GM18505 (cell line): ENCODE measurements around the gene NFIB.

Experiments used
- ATAC-seq: cut with Tn5 transposase; IDR thresholded peaks from one replicate; pipeline ENCODE4 v1.9.1; 2021; ENCODE audit not compliant: unreplicated experiment
- POLR2A ChIP-seq: IDR thresholded peaks from 4 replicates; pipeline ENCODE4 v1.6.1; 2011; ENCODE audit warnings: borderline replicate concordance; ENCODE audit not compliant: insufficient read depth, insufficient read length; ENCODE audit errors: extremely low read depth

NFIB gene

DNA sequence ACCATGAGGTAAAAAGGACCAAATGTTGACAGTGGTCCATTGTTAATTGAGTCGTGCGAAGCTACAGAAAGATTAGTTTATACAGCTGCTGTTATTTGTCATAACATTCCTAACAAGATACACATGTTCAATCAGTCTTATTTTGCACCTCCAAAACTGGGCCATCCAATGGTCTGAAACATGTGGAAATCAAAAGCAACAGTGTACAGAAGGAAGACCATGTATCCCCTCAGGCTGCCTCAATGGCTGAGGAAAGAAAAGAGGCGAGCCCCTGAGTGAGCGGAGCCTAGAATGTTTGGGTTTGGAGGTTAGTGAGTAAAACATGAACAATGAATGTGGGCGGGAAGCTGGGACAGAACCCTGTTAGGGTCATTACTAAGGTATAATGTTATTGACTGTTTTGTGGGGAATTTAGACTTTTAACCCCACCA, 35.6 kb downstream of the NFIB start:
- no peak for TF ChIP-seq POLR2A
- ATAC-seq, result no peak

DNA sequence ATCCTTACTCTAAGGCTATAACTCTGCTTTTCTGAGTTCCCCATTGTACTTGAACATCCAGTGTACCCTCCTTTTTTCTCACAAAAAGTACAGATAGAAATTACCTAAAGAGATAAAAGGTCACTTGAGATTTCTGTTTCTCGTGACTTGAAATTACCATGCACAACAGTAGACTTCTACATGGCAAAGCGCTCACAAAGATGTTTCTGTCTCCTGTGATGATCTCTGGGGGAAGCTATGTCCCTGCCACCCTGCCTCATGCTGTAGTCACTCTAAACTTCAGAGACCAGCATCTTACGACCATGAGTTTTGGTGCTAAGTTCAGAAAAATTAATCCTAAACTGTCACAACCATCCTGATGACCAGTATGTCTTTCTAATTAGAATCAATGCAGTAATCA, 36.2 kb downstream of the NFIB start:
- no peak for TF ChIP-seq POLR2A
- no peak for ATAC-seq

DNA sequence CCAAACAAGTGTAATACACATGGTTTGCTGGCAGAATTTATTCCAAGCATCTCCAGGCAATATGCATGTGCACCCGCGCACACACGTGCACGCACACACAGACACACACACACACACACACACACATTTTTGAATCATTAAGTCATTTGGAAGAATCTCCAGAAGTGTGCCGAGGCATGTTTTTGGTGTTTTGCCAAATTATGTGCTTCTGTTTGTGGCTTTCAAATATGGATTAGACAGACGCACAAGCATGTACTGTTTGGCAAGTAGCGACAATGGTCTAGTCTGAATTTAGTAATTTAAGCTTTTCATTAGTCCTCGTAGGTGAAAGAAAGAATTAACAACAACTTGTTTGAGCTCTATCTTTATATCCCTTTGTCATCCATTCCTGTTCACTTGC, 36.7 kb downstream of the NFIB start:
- no peak for TF ChIP-seq POLR2A
- no peak for ATAC-seq

DNA sequence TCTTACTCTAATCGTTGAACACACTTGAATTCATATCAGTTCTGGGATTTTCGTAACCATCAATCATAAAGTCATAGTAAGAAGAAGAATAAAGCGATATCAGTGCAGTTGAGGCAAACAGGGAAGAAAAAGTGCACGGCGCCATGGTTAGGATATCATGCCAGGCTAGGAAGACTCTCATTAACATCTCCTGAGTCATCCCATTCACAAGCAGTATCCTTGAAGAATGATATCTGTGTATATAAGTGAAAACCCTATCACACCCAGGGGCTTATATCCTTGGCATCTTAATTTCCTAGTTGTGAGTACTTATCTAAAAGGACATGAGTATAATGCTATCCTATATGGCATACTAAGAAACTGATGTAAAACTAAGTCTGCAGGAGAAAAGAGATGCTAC, 38.6 kb downstream of the NFIB start:
- no peak for ATAC-seq
- no peak for TF ChIP-seq POLR2A

DNA sequence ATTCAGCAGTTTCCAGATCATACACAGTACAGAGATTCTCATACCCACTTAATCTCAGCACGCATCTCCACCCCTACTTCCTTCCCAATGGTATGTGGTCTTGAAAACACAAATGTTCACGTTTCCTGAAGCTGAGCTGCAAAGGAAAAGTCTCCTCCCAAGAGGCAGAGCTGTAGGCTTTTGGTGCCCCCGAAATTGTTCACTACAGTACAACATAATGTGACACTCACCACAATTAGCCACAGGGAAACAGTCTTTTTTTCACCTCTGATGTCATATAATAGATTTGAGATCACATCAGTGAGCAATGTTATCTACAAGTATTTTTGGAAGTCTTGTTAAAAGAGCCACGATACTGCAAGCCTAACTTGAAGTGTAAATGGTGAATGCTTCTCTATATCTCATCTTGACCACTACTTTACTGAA, 40.2 kb downstream of the NFIB start:
- TF ChIP-seq POLR2A, result no peak
- ATAC-seq, result no peak

DNA sequence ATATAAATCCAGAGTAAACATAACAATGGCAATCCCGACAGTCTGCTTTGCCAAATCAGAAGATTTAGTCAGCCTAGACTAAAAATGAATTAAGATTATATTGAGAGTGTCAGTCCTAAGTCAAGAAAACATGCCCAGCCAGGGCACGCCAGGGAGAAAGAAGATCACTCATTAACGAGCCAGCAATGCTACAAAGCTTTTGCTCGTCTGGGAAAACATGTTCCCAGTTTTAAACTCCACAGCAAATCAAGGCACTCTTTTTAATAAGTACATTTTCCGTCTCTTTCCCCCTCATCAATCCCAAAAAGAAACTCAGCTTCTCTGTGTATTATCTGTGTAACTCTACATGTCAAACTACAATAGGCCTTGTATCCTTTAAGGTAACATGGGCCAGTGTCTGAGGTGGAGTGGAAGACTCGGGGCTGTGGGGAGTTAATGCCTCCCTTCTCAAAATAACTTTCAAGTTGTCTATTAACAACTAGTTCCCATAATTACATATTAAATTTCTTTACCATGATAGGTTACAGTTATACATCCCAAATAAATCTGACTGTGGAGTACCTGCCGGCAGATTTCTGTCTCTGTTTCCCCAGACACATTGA, 40.9 kb downstream of the NFIB start:
- TF ChIP-seq POLR2A, result no peak
- no peak for ATAC-seq

DNA sequence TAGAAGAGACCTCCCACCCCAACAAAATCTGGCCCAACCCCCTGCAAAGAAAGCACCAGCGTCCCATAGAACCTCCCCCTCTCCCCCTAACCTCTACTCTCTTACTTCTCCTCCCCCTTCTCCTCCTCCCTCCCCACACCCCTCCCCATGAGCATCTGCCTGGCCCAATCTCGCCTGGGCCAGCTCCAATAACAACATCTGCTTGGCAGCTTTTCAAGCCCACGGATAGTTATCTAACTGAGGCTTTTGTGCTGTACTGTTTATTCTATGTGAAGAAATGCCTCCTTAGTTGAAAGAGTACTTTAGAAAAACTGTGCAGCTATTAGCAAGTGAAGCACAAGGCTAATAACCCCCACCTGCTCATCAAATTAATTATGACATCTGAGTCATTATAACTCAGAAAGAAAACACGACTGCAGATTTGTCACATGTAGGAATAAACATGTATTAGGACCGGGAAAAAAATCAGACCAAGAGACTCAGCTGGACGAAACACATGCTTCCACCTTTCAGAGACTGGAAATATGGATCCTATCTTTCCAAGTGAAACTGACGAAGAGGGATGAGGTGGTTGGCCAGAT, 42.8 kb downstream of the NFIB start:
- TF ChIP-seq POLR2A, result no peak
- ATAC-seq, result no peak

DNA sequence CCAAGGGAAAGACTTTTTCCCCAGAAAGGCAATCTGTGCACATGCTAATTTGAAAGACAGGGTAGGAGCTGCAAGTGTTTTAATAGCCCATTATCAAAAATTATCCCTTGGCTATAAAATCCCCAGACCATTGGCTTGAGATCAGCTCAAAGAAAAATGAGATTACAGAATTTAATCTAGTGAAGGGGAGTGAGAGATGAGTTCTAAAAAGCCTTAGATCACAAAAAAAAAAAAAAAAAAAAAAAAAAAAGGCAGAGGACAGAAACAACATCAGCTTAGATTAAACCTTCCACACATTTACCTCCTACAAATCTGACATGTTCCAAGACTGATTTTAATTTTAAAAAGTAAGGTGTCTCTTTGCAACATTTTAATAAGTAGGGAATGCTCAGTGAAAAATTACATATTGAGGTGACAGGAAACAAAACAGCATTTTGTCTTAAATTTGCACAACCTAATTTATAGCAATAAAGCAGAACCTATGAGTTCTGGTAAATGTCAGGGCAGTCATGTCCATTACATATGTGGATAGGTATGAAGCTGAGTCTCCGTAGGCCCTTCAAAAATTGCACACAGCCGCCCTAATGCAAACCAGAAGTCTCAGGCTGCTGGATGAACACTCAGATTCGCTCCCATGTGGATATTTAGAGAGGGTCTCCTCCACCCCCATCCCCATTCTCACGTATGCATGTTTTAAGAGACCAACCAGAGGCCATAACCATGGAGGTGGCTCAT, 43.4 kb downstream of the NFIB start:
- ATAC-seq, result no peak
- no peak for TF ChIP-seq POLR2A

DNA sequence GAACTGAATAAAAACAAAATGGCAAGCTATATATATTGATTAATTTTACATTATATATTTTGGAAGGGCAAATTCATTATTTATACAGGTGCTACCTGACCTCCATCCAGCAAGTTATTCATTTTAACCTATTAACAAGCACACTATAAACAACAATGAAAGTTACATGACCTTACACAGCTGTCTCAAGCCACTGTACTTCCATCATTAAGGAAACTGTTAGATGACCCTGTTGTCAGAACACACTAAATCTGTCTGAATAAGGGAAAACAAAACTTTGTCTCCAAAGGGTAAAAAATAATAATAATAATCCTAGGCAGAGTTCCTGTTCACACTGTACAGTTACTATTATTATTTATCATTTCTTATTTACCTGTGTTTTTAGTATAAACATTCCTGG, 44.0 kb downstream of the NFIB start:
- TF ChIP-seq POLR2A, result no peak
- no peak for ATAC-seq

DNA sequence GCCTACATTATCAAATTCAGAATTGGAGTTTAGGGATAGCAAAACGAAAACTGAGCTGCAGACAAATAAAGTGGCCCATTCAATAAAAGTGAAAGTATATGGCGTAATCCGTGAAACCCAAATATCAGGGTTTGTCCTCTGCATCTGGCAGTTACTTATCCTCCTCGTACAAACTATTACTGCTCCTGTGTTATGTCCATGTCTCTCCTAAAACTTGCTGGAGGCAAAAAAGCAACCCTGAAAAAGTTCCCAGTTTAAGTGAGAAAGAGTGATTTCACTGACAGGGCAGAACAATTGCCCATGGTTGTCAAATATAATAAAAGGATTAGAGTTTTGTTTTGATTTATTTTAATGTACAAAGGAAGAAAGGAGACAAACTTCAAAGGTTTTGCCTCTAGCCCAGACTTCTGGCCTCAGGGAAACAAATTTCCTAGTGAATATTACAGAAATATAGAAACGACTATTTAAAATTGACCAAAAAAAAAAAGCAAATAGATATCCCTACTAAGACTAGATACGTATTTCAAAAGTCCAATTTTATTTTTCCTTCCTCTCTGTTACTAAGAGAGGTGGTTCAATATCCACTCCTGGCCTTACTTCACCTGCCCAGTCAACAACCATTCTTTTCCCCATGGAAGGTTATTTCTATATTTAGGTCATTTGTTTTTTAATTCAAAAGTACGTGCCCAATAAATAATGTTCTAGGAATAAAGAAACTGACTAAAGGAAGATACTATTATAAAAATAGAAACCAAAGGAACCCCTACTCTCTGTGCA, 50.0 kb downstream of the NFIB start:
- ATAC-seq, result no peak

DNA sequence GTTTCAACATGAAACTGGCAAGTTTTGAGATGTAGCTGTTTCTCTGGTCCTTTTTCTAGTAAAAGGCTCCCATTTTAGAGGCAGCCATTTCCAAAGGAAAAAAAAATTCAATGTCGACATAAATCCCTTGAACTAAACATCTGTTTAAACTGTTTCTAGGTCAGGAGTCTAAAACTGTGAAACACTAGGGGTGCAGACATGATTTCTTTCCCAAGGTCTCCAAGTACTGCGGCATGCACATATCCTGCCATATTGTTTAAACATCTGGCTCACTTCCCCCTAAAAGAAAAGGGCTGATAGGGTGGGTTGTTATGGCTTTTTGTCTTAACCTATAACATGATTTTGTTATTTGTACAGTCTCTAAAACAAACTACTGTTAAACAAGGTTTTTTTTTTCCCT, 51.1 kb downstream of the NFIB start:
- ATAC-seq, result no peak

More for the DNA sequence above, 50.0 kb downstream of the NFIB start:
- no peak for TF ChIP-seq POLR2A

DNA sequence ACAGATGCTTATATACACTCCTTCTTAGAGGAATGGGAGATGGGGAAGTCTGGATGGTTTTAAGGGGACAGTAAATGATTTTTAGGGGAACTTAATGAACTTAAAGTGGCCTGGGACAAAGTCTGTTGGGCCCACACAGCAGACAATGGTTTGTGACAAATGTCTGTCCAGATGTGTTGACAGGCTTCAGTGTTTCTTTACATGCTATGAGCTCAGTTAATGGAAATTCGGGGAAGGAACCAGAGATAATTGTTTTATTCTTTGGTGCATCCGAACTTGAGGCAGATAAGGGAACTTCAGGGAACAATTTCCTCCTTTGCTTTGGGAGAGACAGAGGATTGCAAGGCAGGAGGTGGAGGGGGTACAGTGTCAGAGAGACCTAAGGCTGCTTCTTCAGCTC, 52.3 kb downstream of the NFIB start:
- ATAC-seq, result no peak
- TF ChIP-seq POLR2A, result no peak

More for the DNA sequence above, 51.1 kb downstream of the NFIB start:
- no peak for TF ChIP-seq POLR2A

DNA sequence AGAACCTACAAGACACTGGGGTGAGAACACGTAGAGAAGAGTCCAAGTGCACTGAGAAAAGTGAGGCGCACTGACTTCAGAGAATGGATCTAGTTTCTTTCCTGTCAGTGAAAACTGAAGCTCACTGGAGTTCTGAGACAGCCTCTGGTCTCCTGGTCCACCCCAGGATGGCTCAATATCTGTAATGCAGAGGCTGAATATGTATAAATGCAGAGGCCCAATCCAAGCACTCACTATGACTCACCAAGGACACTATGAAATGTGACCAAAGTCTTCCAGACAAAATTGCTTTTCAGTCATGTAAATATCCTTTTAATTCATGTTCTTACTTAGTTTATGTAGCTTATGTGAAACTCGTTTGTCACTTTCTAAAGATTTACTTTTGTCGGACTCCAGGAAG, 53.8 kb downstream of the NFIB start:
- no peak for ATAC-seq
- no peak for TF ChIP-seq POLR2A
